Cardiac muscle cell (in vitro differentiated cells and primary cell): Measurements from ENCODE around the gene FAM227A. TPM values are rescaled to one million over a fixed set of nuclear protein-coding genes. Genes with fewer than 3 reads are reported as not detected.

Experiments used
- DNase-seq, 2 donors: peaks; one replicate each; pipeline versions ENCODE4 v3.0.0 to v3.0.0-alpha.2; 2010 to 2017; ENCODE audit warnings: low read depth in 1 of 2, low spot score in 1 of 2
- H3K27ac ChIP-seq: fragments of 200-600 bp; sonication (generic); 2 replicates; pipeline ENCODE4 v1.5.1; 2016
- H3K27me3 ChIP-seq: fragments of 200-600 bp; sonication (generic); 2 replicates; pipeline ENCODE4 v1.6.0; 2016; ENCODE audit warnings: control low read depth
- H3K36me3 ChIP-seq: fragments of 200-600 bp; sonication (generic); 2 replicates; pipeline ENCODE4 v1.5.1; 2016; ENCODE audit warnings: control low read depth
- H3K4me1 ChIP-seq: fragments of 200-600 bp; sonication (generic); 2 replicates; pipeline ENCODE4 v1.8.1; 2017; ENCODE audit warnings: low read depth, mild to moderate bottlenecking, mixed run types
- H3K4me3 ChIP-seq: fragments of 200-600 bp; sonication (generic); 2 replicates; pipeline ENCODE4 v1.5.1; 2016; ENCODE audit warnings: mild to moderate bottlenecking
- H3K9me3 ChIP-seq: fragments of 200-600 bp; sonication (generic); 2 replicates; pipeline ENCODE4 v1.5.1; 2017; ENCODE audit warnings: low read depth, mild to moderate bottlenecking, control low read depth
- polyA plus RNA-seq: library from polyadenylated mRNA; unstranded; fragments of >200 nt; fragmentation: Nextera tagmentation; extraction: Ambion mirVana; gene quantifications from 2 replicates; pipeline ENCODE4 v1.2.1, GENCODE V29; 2016
- total RNA-seq: library from RNA; depleted of rRNA; stranded (reverse); fragments of >200 nt; gene quantifications from 2 replicates; pipeline ENCODE4 v1.2.3, GENCODE V29; 2016
- TF ChIP-seq, protein P1 (sequence below): IDR thresholded peaks from 2 replicates; pipeline ENCODE4 v1.5.1; 2012; ENCODE audit warnings: low read depth, mild to moderate bottlenecking, low read length

Gene FAM227A
- total and polyA plus RNA-seq, 2 experiments from 2014 or later, result 4.5 to 7.4 TPM

DNA sequence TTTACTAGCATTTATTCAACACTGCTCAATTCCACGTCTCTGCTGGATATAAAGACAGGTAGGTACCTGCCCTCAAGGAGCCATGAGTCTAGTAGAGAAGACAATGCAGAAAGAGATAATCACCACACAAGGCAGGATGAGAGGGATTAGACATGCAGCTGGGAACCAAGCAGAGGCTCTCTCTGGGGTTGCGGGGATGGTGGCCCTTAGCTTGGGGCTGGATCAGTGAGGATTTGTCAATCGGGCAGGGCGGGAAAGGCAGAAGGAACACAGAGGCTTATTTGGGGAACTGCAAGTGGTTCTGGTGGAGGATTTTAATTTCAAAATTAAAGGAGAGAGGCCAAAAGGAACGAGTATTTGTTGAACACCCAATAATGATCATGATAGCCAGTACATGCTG, 77.7 kb downstream of the FAM227A start:
- H3K4me3 ChIP-seq, result no peak overlapping the region
- TF ChIP-seq, protein P1, sequence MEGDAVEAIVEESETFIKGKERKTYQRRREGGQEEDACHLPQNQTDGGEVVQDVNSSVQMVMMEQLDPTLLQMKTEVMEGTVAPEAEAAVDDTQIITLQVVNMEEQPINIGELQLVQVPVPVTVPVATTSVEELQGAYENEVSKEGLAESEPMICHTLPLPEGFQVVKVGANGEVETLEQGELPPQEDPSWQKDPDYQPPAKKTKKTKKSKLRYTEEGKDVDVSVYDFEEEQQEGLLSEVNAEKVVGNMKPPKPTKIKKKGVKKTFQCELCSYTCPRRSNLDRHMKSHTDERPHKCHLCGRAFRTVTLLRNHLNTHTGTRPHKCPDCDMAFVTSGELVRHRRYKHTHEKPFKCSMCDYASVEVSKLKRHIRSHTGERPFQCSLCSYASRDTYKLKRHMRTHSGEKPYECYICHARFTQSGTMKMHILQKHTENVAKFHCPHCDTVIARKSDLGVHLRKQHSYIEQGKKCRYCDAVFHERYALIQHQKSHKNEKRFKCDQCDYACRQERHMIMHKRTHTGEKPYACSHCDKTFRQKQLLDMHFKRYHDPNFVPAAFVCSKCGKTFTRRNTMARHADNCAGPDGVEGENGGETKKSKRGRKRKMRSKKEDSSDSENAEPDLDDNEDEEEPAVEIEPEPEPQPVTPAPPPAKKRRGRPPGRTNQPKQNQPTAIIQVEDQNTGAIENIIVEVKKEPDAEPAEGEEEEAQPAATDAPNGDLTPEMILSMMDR, result no peak
- no peaks in the 10 kb centered on the region for H3K36me3 ChIP-seq
- DNase-seq, result no peak
- H3K9me3 ChIP-seq, result no peaks in the 10 kb centered on the region
- H3K27ac ChIP-seq, result no peak overlapping the region
- H3K4me1 ChIP-seq, result no peaks in the 10 kb centered on the region
- no peaks in the 10 kb centered on the region for H3K27me3 ChIP-seq

- H3K4me3 ChIP-seq, result no peak overlapping the region
- no peaks in the 10 kb centered on the region for H3K36me3 ChIP-seq
- H3K9me3 ChIP-seq, result no peaks in the 10 kb centered on the region
- TF ChIP-seq, protein P1, result peak; percentile 51
- H3K4me1 ChIP-seq, result peaks cover 13% of the 10 kb centered on the region
- H3K27me3 ChIP-seq, result no peaks in the 10 kb centered on the region
- peak; percentile 67 to 70 for DNase-seq
- no peak overlapping the region for H3K27ac ChIP-seq
Measured at GRCh38 chr22:38572065-38572464, 84.1 kb downstream of the FAM227A start.

GRCh38 chr22:38570779-38571364, 85.3 kb downstream of the FAM227A start:
- TF ChIP-seq, protein P1, result peak; percentile 11
- H3K4me1 ChIP-seq, result peaks cover 13% of the 10 kb centered on the region
- peak overlapping the region; percentile 68 for H3K27ac ChIP-seq
- no peaks in the 10 kb centered on the region for H3K36me3 ChIP-seq
- DNase-seq, result peak; percentile 48 to 62
- peak overlapping the region; percentile 54 for H3K4me3 ChIP-seq
- no peaks in the 10 kb centered on the region for H3K27me3 ChIP-seq
- no peaks in the 10 kb centered on the region for H3K9me3 ChIP-seq

DNA sequence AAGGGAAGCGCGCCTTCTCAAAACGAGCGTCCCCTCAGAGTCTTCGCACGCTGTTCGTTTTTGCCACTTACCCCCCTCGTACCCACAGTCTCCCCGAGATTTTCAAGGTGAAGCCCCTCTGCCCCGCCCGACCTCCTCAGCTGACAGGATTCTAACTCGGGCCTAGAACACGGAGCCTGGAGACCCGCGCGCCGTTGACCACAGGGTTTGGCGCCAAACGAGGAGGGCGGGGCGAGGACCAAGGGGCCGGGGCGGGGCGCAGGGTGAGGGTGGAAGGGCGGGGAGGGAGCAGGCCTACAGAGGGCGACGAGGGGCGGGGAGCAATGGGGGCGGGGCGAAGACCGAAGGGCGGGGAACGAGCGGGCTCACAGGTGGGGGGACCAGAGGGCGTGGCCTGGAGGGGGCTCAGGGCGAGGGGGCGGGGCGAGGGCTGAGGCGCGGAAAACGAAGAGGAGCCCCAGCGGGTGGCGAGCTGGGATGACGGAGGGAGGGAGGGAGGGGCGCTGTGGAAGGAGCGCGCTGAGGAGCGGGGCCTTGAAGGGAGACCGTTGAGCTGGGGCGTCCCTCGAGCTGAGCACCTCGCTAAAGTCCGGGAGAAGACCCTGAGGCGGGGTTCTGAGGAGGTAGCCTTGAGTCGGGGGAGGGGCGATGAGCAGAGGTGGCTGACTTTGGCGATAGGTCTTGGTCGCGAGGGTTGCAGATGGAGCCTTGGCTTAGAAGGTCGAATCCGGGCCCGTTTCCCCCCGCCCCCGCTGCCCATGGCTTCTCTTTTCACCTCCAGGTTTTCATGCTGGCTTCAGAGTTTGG, 86.0 kb downstream of the FAM227A start, which contains the start of gene DMC1:
DMC1 (minus strand) TSS at position 212 of the 807 bp plus-strand sequence. CDS start 1,927 bp downstream, outside the sequence.
- TF ChIP-seq, protein P1, result no peak
- peak within 1 kb of the TSS; percentile 54 for H3K4me3 ChIP-seq
- H3K9me3 ChIP-seq, result no peaks in the 10 kb centered on the region
- peaks cover 13% of the 10 kb centered on the region for H3K4me1 ChIP-seq
- H3K27me3 ChIP-seq, result no peaks in the 10 kb centered on the region
- DNase-seq, result peak; percentile 94 to 98
- H3K36me3 ChIP-seq, result no peaks in the 10 kb centered on the region
- peak within 1 kb of the TSS; percentile 68 for H3K27ac ChIP-seq

- TF ChIP-seq, protein P1, result no peak
- Histone ChIP-seq H3K27me3 (no peaks in the 10 kb centered on the region), H3K9me3 (no peaks in the 10 kb centered on the region), H3K4me3 (peak overlapping the region; percentile 13), H3K36me3 (no peaks in the 10 kb centered on the region), H3K27ac (no peak overlapping the region), H3K4me1 (peaks cover 13% of the 10 kb centered on the region)
- DNase-seq, result no peak
Measured at GRCh38 chr22:38569181-38569971, 86.8 kb downstream of the FAM227A start.
